Activated CD8-positive, alpha-beta memory T cell treated with anti-CD3 and anti-CD28 coated beads for 4 hours (primary cell): ENCODE measurements around the gene EPN2.

Experiments used
- DNase-seq, 2 donors: peaks; one replicate each; pipeline ENCODE4 v3.0.0-alpha.2; 2020; ENCODE audit warnings: low read depth in 2 of 2

EPN2 gene

DNA sequence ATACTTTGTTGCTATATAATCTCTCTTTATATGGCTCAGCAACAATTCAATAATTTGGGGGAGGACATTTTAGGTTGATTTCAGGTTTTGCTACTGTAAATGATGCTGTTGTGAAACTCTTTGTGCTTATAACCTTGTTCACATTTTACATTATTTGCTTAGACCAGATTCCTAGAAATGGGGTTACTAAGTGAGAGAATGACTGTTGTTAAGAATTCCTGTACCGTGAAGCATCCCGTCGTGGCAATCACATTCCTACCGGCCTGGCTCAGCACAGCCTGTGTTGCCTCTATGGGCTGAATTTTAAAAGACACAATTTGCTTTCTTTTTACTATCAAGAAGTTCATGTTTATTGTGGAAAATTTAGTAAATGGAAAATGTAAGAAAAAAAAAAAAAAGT is 94.0 kb downstream of the EPN2 start:
- no peak for DNase-seq

DNA sequence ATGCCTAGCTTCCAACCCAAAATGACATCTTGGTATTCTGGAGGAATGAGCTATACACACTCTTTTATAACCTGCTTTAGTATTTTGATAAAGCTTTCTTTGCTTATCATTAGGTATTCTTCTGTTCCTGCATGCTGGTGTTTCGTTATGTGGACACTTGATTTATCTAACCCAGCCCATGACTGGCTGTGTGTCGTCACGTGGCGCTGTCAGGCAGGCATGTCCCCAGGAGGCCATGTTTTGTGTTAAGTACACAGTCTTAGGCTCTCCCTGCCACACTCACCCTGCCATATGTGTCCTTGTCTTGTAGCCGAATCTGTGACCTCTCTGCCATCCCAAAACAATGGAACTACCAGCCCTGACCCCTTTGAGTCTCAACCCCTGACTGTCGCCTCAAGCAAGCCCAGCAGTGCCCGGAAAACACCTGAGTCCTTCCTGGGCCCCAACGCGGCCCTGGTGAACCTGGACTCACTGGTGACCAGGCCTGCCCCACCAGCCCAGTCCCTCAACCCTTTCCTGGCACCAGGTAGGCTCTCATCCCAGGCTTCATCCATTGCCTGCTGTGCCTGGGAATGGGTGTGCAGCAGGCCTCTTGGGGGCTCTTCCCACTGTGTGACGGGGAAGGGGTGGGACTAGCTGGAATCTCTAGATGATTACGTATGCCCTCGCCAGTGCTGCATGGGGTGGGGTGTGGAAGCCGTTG is 94.5 kb downstream of the EPN2 start:
- no peak for DNase-seq

DNA sequence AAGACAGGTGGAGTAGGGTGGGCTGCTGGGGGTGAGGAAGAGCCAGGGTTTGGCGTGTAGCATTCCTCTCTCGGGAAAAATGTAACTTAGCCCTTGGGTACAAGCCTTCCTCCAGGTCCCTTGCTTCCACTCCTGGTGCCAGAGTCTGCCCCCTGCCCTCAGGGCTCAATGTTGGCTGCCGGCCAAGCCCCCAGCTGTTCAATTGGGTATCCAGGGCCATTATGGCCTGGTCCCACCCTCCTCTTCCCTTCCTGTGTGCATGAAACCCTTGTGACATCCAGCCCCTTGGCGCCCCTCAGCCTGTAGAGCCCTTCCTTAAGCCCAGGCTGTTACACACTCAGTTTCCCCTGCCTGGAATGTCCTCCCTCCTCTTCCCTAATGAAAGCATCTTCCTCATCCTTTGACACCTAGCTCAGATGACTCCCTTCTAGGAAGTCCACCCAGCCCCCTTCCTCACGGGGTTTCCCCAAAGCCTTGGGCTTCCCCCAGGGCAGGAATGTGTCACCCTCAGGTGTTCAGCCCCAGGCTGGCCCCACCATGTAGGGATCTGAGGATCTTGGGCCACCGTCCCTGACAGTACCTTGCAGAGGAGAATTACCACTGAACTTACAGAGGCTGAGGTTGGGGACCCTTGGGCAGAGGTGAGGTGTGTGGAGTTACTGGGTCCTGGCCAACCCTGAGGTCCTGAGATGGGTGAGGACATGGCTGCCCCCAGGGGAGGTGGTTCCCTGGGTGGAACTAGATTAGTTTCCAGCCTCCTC is 95.4 kb downstream of the EPN2 start:
- DNase-seq = no peak

DNA sequence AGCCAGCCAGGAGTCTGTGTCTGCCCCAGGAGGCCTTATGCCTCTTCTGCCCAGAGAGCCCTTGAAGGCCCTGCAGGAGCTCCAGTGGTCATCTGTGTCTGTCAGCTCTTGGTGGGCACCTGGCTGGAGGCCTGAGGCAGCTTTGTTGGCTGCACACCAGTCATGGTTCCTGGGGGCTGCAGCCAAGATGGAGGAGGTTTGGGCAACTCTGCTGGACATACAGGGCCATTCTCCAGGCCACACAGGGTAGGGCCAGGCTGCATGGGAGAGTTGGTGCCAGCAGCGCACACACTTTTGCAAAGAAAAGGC is 95.9 kb downstream of the EPN2 start:
- no peak for DNase-seq

DNA sequence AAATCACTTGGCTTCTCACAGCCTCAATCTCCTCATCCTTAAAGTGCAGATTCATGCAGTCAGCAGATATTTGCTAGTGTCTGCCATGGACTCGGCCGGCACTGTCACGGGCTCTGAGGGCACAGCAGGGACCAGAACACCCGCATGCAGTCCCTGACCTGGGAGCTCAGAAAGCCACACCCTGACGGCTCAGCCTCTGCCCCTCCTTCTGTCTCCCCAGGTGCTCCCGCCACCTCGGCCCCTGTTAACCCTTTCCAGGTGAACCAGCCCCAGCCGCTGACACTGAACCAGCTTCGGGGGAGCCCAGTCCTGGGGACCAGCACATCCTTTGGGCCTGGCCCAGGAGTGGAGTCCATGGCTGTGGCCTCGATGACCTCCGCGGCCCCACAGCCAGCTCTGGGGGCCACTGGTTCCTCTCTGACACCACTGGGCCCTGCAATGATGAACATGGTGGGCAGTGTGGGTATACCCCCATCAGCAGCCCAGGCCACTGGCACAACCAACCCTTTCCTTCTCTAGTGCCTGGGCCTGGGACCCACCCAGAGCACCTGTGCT is 96.6 kb downstream of the EPN2 start:
- no peak for DNase-seq

DNA sequence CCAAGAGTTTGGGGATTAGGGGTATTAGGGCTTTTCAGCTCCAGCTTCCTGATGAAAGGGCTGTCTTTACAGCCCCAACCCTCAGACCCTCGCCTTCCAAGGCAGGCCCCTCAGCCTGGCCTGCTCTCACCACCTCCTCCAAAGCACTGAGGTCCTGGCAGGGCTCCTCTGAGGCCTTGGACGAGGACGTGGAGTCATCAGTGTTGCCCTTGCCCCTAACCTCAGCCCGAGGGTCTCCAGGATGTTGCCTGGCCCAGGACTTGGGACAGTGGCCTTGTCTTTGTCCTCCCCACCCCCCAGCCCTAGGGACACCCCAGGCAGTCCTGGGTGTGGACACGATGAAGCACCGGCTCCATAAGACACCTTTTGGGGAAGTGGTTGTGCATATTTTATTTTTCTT is 97.2 kb downstream of the EPN2 start:
- DNase-seq = no peak

DNA sequence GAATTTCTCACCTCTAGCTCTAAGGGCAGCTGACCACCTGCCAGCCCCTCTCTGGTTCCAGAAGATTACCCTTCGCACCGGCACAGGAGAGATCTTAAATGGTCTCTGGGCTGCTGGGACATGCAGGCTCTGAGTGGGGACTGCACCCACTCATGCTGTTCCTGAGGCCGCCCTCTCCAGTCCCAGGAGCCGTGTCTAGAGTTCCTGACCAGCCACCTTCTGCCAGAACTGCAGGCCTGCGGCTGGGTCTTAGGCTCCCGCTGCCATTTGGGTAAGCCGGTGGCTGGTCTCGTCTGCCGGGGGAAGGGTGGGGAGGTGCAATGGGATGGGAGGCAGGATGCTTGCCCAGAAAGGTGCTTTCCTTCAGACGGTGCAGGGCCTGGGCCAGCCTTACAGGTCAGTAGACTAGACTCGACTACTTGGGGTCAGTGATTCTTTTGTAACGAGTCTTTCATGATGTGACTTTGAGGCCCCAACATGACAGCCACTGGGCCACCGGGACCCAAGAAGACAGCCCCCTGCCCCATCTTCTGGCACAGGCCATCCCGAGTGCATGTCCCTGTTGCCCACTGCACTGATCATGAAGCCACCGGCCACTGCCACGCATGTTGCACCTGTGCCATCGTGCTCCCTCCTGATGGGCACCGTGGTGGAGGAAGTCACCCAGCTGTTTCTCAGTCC is 98.9 kb downstream of the EPN2 start:
- DNase-seq = no peak

DNA sequence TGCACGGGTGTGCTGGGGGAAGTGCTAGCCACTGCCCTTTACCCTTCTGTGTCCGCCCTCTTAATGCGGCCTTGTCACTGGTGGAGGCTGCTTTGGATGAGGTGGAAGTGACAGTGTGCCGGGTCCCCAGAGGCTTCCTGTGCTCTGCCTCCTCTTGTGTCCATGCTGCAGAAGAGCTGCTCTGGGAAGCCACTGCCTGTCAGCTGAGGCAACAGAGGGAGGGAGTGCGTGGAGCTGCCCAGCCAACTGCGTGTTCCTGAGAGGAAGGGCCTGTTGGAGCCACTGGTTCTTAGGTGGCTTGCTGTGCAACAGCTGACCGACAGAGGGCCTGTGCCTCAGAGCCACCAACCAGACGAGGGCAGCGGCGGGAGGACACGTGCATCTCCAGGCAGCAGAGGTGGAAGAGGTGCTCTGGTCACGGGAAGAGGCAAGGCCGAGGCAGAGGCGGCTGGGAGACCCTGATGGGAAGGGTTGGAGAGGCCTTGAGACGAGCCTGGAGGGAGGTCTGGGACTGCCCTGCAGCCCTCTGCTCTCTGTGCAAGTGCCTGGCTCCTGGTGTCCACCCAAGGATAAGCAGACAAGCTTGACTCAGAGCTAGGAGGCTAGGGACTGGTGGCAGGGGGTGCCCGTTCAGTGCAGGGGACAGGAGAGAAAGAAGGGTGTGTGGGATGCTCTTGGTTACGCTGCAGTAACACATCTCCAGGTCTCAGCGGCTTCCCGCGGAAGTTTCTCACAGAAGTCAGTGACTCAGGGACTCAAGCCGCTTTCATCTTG is 100.0 kb downstream of the EPN2 start:
- DNase-seq = no peak

DNA sequence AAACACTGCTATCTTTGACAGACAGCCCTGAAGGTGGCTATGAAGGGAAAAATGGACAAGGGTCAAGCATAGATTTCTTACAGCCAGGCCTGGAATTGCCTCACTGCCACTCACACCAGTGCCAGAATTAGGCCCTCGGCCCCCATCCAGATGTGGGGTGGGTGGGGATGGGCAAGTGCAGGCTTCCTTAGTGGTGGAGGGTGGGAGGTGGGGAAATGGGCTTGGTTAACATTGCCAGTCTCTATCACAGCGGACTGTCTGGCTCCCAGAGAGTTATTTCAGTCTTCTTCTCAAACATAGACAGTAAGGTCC is 100.5 kb downstream of the EPN2 start:
- no peak for DNase-seq

DNA sequence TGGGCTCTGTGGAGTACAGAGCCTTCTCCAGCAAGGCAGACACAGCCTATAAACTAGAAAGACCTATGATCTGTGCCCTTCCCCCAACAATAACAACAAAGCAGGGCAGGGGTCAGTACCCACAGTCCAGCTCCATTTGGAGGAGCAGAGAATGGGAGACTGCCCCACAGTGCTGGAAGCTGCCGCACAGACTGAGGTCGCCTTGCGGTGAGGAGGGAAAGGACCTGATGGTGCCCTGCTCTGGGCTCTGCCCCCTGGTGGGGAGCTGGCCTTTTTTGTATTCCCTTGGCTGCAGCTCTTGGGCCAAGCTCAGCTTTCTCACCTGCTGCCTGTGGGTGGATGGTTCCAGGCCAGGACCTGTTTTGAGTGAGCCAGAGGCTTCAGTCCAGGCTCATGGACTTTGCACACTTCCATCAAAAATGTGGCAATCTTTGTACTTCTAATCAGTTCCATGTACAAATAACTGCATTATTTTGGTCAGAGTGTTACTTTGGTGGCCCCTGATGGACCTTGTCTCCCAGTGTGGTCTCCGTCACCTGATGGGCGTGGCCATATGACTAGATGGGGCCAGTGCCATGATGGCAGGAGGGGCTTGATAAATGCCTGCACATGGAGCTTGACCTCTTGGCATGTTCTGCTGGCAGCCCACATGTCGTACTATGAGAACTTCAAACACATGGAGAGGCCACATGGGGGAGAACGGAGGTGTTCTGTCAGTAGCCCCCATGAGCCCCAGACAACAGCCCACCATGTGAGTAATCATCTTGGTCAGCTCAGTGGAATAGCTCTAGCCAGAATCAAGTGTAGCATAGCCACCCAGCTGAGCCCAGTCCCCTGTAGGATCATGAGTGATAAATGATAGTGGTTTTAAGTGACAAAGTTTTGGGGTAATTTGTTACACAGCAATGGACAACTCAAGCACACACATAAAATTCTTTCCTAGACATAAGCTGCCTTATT is 101.1 kb downstream of the EPN2 start:
- DNase-seq = peak in 1 of 2 donors; percentile 28

DNA sequence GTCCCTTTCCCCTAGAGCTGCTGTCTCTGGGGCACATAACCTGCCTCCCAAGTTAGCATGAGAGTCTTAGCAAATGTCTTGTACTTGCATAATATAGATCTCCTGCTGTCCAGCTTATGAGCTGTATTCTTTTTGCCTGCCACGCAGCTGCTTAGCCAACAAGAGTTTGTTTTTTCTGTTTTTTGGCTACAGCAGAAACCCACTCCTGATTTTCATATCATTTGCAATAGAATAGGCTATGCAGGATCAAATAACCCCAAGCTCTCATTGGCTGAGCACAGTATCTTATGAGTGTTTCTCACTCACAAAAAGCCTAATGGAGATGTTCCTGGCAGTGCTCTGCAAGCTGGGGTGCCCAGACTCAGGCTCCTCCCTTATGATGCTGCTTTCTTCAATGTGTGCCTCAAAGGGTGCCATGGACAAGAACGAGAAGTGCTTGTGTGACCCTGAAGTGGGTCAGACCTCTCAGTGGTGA is 102.2 kb downstream of the EPN2 start:
- DNase-seq = no peak

DNA sequence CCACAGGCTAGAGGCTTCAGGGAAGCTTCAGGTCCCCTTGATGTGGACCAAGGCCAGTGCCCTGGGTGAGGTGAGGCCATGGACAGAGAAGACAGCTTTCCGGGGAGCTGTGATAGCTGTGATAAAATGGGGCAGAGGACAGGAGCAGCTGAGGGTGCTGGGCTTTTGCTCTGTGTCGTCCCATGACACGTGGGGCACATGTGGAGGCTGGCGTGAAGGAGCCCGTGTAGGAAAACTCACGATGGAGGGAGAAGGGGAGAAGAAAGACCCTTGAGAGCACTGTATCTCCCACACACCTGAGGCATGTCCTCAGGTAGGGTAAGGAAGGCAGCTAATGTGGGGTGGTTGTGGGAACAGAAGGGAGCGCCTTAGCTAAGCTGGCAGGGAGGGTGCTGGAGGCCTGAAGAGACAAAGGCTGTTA is 104.1 kb downstream of the EPN2 start:
- DNase-seq = no peak

DNA sequence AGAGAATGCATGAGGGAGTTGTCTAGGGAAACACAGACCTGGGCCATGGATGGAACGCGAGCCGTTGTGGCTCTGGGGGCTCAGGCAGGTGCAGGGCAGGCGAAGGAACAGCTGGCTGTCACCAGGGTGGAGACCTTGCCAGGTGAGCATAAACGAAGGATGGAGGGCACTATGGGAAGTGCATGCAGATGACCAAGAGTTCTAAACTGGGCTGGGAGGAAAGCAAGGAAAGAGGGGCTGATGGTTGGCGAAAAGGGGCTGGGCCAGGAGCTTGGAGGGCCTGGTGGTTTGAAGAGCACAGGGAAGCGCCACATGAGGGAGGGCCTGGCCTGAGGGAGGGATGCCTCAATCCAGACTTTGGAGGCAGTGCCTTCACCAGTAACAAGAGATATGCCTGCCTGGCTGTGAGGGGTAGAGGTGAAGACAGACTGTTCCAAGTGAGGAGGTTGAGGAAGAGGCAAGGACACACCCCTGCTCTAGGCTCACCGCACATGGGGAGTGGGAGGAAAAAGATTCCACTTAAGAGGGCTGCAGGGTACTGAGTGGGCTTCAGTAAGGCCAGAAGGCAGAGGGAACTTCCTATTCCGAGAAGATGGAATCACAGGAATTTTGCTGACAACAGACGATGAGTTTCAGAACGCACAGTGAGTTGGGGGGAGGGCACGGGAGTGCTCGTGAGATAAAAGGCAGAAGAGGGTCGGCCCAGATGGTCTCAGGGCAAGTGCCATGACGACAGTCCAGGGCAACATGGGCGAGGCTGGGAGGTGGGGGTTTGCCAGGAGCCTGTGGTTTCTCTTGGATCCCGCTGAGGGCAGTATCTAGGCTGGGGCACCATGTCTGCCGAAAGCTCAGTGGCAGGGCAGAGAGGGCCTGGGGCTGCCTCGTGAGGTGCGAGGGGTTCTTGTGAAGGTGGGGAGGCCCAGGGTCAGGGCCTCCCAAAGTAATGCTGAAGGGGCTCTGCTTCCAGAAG is 104.8 kb downstream of the EPN2 start:
- DNase-seq = no peak

DNA sequence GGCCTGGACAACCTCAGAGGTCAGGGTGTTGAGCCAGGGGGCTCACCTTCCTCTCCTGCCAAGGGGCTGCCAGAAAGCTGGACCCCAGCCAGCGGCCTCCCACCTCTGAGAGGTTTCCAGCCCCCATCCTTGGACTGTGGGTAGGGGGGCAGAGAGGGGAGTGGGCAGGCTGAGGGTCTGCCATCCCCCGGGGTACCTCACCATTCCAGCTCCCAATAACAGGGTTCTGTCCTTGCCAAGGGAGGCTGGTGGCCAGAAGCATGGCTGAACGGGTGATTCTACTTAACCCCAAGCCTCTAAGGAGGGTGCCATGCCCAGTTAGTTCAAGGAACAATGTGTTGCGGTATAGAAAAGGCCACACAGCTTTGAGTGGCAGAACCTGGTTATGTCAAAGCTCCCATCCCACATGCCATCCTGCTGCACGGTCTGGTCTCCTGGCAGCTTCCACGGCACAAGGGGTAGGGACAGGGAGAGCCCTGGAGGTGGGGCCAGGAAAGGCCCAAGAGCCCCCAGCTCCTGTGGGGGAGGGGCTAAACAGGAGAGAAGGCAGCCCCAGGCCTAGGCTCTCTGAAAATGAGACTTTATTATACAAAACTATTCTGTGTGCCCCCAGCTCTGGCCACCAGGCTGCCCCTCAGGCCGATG is 105.6 kb downstream of the EPN2 start:
- DNase-seq = no peak

DNA sequence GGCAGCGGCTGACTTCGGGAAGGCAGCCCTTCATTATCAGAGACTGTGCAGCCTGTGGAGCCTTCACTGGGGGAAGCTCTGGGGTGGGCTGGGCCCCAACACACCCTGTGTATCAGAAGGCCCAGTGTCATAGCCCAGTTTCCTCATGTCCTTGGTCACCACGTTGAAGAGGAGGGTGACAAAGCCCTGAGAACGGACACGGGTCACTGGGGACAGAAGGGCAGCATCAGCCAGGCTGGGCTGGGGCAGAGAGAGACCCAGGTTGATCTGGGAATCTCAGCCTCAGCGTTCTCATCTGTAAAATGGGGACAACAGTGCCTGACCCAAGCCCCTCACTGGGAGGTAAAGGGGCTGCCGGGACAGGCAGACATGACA is 106.1 kb downstream of the EPN2 start:
- no peak for DNase-seq

DNA sequence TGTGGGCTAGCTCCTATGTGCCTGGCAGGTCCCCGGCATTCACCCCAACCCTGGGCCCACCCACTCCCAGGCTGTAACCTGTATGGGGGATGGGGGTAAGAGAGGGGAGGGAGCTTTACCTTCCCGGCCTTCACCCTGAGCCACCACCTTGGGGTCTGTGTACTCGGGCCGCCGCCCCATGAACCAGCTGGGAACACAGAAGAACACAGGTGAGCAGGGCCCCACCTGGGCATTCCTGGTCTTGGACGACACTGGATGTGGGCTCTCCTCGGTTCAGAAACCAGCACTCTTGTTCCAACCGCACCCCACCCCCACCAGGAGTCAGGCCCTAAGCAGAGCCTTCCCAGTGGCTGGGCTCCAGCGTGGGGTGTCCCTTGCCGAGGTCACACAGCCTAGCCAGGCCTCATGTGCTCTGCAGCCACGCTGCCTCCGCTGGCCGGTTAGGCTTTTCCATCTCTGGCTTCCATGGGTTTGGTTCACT is 106.5 kb downstream of the EPN2 start:
- DNase-seq = no peak

DNA sequence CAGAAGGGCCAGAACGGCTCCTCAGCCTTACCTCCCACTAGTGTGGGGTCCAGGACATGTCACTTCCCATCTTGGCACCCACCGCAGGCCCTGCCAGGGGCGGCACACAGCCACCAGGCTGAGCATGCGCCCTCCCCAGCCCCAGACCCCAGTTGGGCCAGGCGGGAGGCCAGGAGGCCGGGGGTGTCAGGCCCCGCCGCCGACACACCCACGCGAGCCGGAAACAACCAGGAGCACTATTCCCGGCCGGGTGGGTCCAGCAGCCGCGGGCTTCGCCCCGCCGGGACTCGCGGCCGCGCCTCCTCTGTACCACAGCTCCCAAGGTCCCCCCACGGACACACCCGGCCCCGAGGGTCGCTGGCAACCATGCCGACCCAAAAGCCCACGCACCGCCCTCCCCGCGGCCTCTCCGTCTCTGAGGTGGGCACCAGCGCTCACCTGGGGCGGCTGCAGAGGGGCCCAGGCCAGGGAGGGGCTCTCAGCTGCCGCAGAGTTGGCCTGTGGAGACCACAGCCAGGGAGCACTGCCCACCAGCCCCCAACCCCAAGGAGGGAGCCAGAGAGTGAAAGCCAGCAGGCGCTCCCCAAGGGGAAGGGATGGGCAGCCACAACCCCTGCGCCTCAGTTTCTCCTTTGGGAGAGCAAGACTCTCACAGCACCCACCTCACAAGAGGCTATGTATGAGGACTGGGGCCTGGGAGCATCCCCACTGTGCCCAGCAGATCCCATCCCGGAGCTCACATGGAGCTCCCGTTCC is 107.3 kb downstream of the EPN2 start:
- no peak for DNase-seq

DNA sequence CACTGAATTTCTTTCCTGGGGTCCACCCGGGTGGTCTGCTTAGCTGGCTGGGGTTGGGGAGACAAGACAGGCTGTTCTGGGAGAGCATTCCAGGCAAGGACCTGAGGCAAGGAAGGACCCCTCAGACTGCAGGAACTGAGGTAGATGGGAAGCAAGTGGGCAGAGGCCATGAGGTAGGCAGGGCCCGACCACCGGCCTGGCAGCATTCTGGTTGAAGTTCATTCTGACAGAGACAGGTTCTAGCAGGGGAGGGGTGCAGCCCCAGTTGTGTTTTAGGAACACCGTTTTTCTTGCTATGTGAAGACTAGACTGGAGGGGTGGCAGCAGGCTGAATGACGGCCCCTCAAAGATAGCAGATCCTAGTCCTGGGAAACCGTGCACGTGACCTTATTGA is 107.9 kb downstream of the EPN2 start:
- no peak for DNase-seq
